ENCODE results near the gene PLEKHF1.
"Not testable (repeated sequence)": the region's sequence is repeated elsewhere in the genome, so short reads cannot be mapped to it uniquely, and the experiment has no call there.

Gene PLEKHF1

DNA sequence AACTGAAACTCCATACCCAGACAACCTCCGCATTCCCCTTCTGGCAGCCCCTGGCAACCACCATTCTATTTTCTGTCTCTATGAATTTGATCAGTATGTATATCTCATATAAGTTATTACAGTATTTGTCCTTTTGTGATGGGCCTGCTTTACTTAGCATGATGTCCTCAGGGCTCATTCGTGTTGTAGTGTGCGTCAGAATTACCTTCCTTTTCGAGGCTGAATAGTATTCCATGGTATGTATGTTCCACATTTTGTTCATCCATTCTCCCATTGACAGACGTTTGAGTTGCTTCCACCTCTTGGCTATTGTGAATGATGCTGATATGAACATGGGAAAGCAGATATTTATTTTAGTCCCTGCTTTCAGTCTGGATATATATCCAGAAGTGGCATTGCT lies 5.0 kb downstream of the PLEKHF1 start:
- no peak overlapping the region for H3K4me3 ChIP-seq (ENCODE audit: low read depth, low read length)
- TF ChIP-seq, protein P1, sequence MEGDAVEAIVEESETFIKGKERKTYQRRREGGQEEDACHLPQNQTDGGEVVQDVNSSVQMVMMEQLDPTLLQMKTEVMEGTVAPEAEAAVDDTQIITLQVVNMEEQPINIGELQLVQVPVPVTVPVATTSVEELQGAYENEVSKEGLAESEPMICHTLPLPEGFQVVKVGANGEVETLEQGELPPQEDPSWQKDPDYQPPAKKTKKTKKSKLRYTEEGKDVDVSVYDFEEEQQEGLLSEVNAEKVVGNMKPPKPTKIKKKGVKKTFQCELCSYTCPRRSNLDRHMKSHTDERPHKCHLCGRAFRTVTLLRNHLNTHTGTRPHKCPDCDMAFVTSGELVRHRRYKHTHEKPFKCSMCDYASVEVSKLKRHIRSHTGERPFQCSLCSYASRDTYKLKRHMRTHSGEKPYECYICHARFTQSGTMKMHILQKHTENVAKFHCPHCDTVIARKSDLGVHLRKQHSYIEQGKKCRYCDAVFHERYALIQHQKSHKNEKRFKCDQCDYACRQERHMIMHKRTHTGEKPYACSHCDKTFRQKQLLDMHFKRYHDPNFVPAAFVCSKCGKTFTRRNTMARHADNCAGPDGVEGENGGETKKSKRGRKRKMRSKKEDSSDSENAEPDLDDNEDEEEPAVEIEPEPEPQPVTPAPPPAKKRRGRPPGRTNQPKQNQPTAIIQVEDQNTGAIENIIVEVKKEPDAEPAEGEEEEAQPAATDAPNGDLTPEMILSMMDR (IDR thresholded peaks at IDR 0.05; ENCODE audit: control insufficient read depth, extremely low read depth, insufficient read depth) = no peak
- DNase-seq (ENCODE audit: low read depth) = no peak

DNA sequence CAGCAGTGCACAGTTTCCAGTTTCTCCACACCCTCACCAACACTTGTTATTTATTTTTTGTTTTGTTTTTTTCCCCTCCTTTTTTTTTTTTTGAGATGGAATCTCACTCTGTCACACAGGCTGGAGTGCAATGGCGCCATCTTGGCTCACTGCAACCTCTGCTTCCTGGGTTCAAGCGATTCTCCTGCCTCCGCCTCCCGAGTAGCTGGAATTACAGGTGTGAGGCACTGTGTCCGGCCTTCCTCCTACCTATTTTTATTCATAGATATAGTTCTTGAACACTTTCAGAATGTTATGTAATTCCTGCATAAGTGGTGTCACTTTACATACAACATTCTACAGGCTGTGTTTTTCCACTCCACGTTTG lies 5.7 kb downstream of the PLEKHF1 start:
- not testable (repeated sequence) for H3K4me3 ChIP-seq (ENCODE audit: low read depth, low read length); DNase-seq (ENCODE audit: low read depth)

DNA sequence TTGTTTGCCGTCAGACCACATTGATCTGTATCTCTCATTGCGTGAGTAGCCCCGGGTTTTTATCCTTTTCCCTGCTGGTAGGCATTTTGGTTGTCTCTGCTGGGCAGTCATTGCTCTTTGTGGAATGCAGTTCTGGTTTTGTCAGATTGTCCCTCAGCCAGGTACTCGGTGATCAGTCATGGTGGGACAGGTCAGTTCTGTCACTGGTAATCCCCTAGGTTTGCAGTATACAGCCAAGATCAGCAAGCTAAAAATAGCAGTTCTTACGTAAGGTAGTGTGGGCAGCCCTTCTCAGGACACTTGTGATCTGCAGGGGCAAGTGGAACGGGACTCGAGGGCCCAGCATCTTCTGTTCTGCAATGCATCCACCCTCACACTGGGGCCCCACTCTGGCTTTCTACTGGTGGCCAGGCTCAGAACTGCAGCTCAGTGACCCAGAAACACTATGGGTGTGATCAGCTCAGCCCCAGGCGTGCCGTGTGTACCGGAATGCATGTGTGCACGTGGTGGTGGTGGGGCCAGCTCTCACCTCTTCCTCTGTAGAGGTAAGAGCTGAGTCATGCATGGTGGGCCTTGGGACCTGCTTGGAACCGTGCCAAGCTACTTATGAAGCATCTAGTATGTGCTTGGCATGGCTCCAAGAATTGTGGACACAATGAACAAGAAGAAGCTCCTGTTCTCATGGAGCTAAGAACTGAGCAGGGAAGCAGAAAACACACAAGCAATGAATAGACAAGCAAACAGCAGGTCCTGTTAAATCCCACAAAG lies 6.3 kb downstream of the PLEKHF1 start:
- TF ChIP-seq, protein P1 (IDR thresholded peaks at IDR 0.05; ENCODE audit: control insufficient read depth, extremely low read depth, insufficient read depth) = no peak
- DNase-seq (ENCODE audit: low read depth) = no peak
- H3K4me3 ChIP-seq (ENCODE audit: low read depth, low read length) = no peak overlapping the region

DNA sequence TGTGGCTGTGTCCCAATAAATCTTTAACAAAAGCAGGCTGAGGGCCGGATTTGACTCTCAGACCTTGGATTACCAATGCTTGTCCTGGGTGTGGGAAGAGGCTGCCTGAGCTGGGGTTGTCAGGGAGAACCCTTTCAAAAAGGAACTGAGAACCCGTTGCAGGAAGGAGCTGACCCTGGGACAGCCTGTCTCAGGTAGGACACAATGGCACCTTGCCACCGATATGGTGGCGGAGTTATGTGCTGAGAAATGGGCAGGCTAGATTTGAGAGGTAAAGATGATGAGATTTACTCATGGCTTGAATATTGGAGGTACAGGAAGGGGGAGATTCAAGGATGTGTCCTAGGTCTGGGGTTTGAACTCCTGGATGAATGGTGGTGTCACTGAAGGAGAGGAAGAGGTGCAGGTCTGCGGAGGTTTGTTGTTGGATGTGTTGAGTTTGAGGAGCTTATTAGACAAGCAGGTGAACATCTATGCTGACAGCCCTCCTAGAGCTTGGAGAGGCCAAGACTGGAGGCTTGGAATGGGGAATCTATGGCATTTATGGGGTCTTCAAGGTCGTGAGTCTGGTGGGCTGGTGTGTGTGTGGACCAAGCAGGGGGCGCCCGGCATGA lies 7.2 kb downstream of the PLEKHF1 start:
- H3K4me3 ChIP-seq (ENCODE audit: low read depth, low read length) = no peak overlapping the region
- TF ChIP-seq, protein P1 (IDR thresholded peaks at IDR 0.05; ENCODE audit: control insufficient read depth, extremely low read depth, insufficient read depth) = no peak
- DNase-seq (ENCODE audit: low read depth) = no peak

DNA sequence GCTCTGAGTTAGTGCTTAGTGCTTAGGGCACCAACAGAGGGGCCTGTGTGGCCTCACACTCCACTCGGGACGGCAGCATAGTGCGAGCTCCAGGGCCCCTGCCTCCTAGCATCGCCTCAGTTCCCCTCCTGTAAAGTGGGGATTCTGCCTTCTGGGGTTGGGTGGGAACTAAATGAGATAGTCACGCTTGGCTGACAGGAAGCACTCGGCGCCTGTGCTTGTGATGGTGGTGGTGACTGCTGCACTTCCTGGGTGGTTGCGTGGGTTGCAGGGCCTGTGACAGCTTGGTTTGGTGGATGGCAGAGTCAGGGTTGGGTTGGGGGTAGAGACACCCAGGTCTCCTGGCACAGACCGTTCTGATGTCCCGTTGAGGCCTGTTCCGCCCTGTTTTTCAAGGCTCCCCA lies 7.7 kb downstream of the PLEKHF1 start:
- no peak for DNase-seq (ENCODE audit: low read depth)
- TF ChIP-seq, protein P1 (IDR thresholded peaks at IDR 0.05; ENCODE audit: control insufficient read depth, extremely low read depth, insufficient read depth) = no peak

DNA sequence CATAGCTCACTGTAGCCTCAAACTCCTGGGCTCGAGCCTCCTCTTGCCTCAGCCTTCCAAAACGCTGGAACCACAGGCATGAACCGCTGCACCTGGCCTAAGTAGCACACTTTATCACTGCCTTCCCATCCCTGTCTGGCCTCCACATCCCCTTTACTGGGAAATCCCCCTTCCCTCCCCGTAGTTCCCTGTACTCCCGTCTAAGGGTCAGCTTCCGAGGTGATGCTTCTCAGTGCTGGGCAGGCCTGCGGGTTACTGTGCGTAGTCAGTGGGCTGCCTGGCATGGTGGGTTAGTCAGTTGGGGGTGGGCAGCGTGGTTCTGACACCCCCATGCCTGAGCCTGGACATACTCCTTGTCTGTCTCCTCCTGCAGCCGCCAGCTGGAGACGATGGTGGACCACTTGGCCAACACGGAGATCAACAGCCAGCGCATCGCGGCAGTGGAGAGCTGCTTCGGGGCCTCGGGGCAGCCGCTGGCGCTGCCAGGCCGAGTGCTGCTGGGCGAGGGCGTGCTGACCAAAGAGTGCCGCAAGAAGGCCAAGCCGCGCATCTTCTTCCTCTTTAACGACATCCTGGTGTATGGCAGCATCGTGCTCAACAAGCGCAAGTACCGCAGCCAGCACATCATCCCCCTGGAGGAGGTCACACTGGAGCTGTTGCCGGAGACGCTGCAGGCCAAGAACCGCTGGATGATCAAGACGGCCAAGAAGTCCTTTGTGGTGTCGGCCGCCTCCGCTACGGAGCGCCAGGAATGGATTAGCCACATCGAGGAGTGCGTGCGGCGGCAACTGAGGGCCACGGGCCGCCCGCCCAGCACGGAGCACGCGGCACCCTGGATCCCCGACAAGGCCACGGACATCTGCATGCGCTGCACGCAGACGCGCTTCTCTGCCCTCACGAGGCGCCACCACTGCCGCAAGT lies 8.4 kb downstream of the PLEKHF1 start:
- no peak for DNase-seq (ENCODE audit: low read depth)
- TF ChIP-seq, protein P1 (IDR thresholded peaks at IDR 0.05; ENCODE audit: control insufficient read depth, extremely low read depth, insufficient read depth) = no peak

More for the DNA sequence above, 7.7 kb downstream of the PLEKHF1 start:
- H3K4me3 ChIP-seq (ENCODE audit: low read depth, low read length) = no peak overlapping the region

More for the DNA sequence above, 8.4 kb downstream of the PLEKHF1 start:
- H3K4me3 ChIP-seq (ENCODE audit: low read depth, low read length) = no peak overlapping the region
